Thoracic aorta (tissue), 2 donors: Measurements from ENCODE around the gene PTPN2. TPM values are rescaled to one million over a fixed set of nuclear protein-coding genes. Genes with fewer than 3 reads are reported as not detected.

Experiments
- ATAC-seq: fragments of 150-250 bp; one replicate; pipeline ENCODE4 v1.8.0; 2017; ENCODE audit warnings: low read depth; ENCODE audit not compliant: insufficient number of reproducible peaks, low FRiP score
- DNase-seq: peaks from one replicate; pipeline ENCODE4 v3.0.0-alpha.2; 2020; ENCODE audit warnings: low spot score
- H3K27ac ChIP-seq, 2 donors: fragments of 200-600 bp; sonication (generic); 1 replicate in 1 of 2; 2 replicates in 1 of 2; pipeline ENCODE4 v1.5.1; 2016; ENCODE audit warnings: mild to moderate bottlenecking in 2 of 2, moderate library complexity in 2 of 2
- H3K27me3 ChIP-seq: fragments of 200-600 bp; sonication (generic); replicated peaks from 2 replicates; pipeline ENCODE4 v1.6.0; 2016; ENCODE audit warnings: mild to moderate bottlenecking; ENCODE audit not compliant: insufficient read depth
- H3K36me3 ChIP-seq: fragments of 200-600 bp; sonication (generic); one replicate; pipeline ENCODE4 v1.5.1; 2016
- H3K4me1 ChIP-seq, 2 donors: fragments of 200-600 bp; sonication (generic); 1 replicate in 1 of 2; 2 replicates in 1 of 2; pipeline versions ENCODE4 v1.5.1 to v1.6.0; 2016; ENCODE audit warnings: low read depth in 2 of 2, mild to moderate bottlenecking in 1 of 2; ENCODE audit not compliant: control insufficient read depth in 1 of 2
- H3K4me3 ChIP-seq: fragments of 200-600 bp; sonication (generic); 2 replicates; pipeline ENCODE4 v1.5.1; 2016; ENCODE audit warnings: mild to moderate bottlenecking
- H3K9me3 ChIP-seq: fragments of 200-600 bp; sonication (generic); 2 replicates; pipeline ENCODE4 v1.5.1; 2016
- total RNA-seq, 2 donors: library from RNA; depleted of rRNA; stranded (reverse); fragments of >200 nt; gene quantifications; one replicate each; pipeline versions ENCODE4 v1.1.0 to v1.2.3, GENCODE V29; 2016
- TF ChIP-seq, protein P1 (sequence below): fragments of 200-600 bp; sonication (generic); IDR thresholded peaks from one replicate; pipeline ENCODE4 v1.5.1; 2019; ENCODE audit warnings: antibody characterized with exemption

PTPN2 gene
- total RNA-seq, 2 donors from 2014 or later = 29.4 to 62.8 TPM

DNA sequence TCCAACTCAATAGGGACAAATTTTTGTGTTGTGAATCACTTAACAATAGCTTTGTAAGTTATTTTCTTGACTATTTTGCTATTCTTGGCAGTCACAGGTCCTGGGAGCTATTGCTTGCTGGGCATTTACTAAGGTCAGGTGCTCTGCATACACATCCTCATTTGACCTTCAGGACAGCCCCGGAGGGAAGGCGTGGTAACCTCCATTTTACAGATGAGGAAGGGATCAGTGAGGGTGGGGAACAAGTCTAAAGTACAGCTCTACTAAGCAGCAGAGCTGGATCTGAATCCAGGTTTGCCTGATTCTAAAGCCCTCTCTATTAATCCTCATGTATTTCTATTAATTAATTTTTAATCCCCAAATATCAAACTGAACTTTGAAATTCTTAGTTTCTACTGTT is 58.8 kb downstream of the PTPN2 start:
- Histone ChIP-seq H3K4me1 (peaks cover 0 to 5% of the 10 kb centered on the region in 2 donors), H3K36me3 (peaks cover 6% of the 10 kb centered on the region), H3K9me3 (peaks cover 10% of the 10 kb centered on the region), H3K27me3 (no peaks in the 10 kb centered on the region), H3K27ac (no peak overlapping the region), H3K4me3 (no peak overlapping the region)
- no peak for DNase-seq
- TF ChIP-seq, protein P1, sequence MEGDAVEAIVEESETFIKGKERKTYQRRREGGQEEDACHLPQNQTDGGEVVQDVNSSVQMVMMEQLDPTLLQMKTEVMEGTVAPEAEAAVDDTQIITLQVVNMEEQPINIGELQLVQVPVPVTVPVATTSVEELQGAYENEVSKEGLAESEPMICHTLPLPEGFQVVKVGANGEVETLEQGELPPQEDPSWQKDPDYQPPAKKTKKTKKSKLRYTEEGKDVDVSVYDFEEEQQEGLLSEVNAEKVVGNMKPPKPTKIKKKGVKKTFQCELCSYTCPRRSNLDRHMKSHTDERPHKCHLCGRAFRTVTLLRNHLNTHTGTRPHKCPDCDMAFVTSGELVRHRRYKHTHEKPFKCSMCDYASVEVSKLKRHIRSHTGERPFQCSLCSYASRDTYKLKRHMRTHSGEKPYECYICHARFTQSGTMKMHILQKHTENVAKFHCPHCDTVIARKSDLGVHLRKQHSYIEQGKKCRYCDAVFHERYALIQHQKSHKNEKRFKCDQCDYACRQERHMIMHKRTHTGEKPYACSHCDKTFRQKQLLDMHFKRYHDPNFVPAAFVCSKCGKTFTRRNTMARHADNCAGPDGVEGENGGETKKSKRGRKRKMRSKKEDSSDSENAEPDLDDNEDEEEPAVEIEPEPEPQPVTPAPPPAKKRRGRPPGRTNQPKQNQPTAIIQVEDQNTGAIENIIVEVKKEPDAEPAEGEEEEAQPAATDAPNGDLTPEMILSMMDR = no peak
- no peak for ATAC-seq

GRCh38 chr18:12823892-12824291 is 60.1 kb downstream of the PTPN2 start:
- H3K36me3 ChIP-seq = peaks cover 6% of the 10 kb centered on the region
- TF ChIP-seq, protein P1 = no peak
- H3K27me3 ChIP-seq = no peaks in the 10 kb centered on the region
- no peak overlapping the region for H3K4me3 ChIP-seq
- H3K4me1 ChIP-seq = peaks cover 0 to 14% of the 10 kb centered on the region in 2 donors
- ATAC-seq (no peak), DNase-seq (no peak)
- H3K9me3 ChIP-seq = peaks cover 10% of the 10 kb centered on the region
- no peak overlapping the region for H3K27ac ChIP-seq

DNA sequence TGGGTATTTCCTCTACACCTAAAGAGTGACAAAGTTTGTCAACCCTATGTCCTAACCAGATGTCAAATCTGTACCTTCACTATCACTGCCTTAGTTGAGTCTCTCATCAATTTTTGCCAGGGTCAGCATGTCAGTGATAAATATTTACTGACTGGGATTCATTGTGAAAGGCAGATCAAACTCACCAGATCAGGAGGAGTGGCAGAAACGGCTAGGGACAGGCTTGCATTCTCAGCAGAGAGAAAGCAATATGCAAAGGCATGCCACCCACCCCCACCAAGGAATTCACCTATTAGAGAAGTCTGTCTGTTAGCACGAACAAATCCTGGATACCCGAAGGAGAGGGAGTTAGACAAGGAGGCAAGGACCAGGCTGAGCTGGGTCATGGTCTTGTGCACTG is 62.6 kb downstream of the PTPN2 start:
- Histone ChIP-seq H3K9me3 (no peaks in the 10 kb centered on the region), H3K36me3 (peaks cover under 1% of the 10 kb centered on the region), H3K27me3 (no peaks in the 10 kb centered on the region), H3K27ac (no peak overlapping the region), H3K4me3 (no peak overlapping the region), H3K4me1 (peaks cover 0 to 14% of the 10 kb centered on the region in 2 donors)
- TF ChIP-seq, protein P1 = no peak
- no peak for DNase-seq
- no peak for ATAC-seq

DNA sequence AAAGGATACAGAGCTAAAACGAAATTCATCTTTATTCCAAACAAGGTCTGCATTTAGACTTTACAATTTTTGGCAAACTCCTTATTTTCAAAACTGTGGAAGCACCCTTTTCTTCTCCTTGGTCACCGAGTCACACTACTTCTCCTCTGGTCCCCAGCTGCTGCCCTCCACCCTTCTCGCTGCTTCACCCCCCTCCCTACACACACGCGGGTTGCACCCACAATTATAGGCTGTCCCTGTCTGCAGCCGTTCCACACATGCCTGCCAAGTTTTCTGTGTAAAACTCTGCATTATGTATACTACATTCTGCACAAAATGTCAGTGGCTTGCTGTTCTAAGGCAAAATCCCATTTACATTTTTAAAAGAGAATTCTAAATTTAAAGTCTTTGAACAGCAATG is 63.5 kb downstream of the PTPN2 start:
- ATAC-seq (no peak), DNase-seq (no peak)
- H3K36me3 ChIP-seq = peaks cover 5% of the 10 kb centered on the region
- TF ChIP-seq, protein P1 = no peak
- no peak overlapping the region for H3K27ac ChIP-seq
- H3K9me3 ChIP-seq = no peaks in the 10 kb centered on the region
- no peaks in the 10 kb centered on the region for H3K27me3 ChIP-seq
- H3K4me3 ChIP-seq = no peak overlapping the region
- peaks cover 0 to 14% of the 10 kb centered on the region in 2 donors for H3K4me1 ChIP-seq

DNA sequence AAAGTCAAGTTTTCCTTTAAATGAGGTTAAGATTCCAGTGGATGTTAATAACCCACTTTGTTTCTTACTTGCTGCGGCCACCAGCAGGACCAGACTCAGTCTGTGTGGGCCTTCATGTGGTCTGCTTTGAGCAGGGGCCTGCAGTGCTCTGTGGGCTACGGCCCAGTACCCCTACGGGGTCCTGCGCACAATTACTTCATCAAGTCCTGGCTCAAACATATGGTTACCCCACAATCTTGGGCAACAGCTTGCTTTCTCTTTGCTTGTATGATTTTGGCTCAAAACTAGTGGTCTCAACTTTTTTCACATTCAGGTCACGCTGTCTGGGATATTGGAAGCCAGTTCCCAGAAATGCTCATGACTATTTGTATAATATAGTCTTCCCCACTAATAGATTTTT is 64.2 kb downstream of the PTPN2 start:
- H3K27ac ChIP-seq = no peak overlapping the region
- peaks cover 0 to 14% of the 10 kb centered on the region in 2 donors for H3K4me1 ChIP-seq
- no peak for ATAC-seq
- no peaks in the 10 kb centered on the region for H3K27me3 ChIP-seq
- no peak for DNase-seq
- H3K4me3 ChIP-seq = no peak overlapping the region
- no peaks in the 10 kb centered on the region for H3K9me3 ChIP-seq
- TF ChIP-seq, protein P1 = no peak
- peaks cover 5% of the 10 kb centered on the region for H3K36me3 ChIP-seq
